Myocyte (in vitro differentiated cells): ENCODE data around the gene RUNX2. TPM values are rescaled to one million over a fixed set of nuclear protein-coding genes. Genes with fewer than 3 reads are reported as not detected.

Experiments
- DNase-seq: peaks from one replicate; pipeline ENCODE4 v3.0.0-alpha.2; 2012; ENCODE audit warnings: low read depth
- total RNA-seq: library from RNA; depleted of rRNA; stranded (reverse); fragments of >200 nt; gene quantifications from 2 replicates; pipeline ENCODE4 v1.2.3, GENCODE V29; 2014

The RUNX2 gene
- total RNA-seq, 1 donor from 2014 or later = 7.2 TPM

- peak; percentile 49 for DNase-seq
These were observed 248.8 kb downstream of the RUNX2 start for GRCh38 chr6:45576648-45577624.

GRCh38 chr6:45577836-45578504 is 249.8 kb downstream of the RUNX2 start:
- peak; percentile 26 for DNase-seq

GRCh38 chr6:45584127-45584526 is 256.0 kb downstream of the RUNX2 start:
- DNase-seq = no peak

GRCh38 chr6:45586216-45587171 is 258.4 kb downstream of the RUNX2 start:
- no peak for DNase-seq

- peak; percentile 61 for DNase-seq
These were observed 259.3 kb downstream of the RUNX2 start for GRCh38 chr6:45587229-45588060.

GRCh38 chr6:45589367-45589766 is 261.2 kb downstream of the RUNX2 start:
- no peak for DNase-seq

GRCh38 chr6:45590226-45590625 is 262.1 kb downstream of the RUNX2 start:
- DNase-seq = no peak

- peak; percentile 59 for DNase-seq
These were observed 262.6 kb downstream of the RUNX2 start for GRCh38 chr6:45590696-45591184.

- DNase-seq = no peak
These were observed 263.2 kb downstream of the RUNX2 start for GRCh38 chr6:45591306-45591705.

GRCh38 chr6:45591890-45592289 is 263.8 kb downstream of the RUNX2 start:
- no peak for DNase-seq

GRCh38 chr6:45592991-45593390 is 264.9 kb downstream of the RUNX2 start:
- DNase-seq = no peak

- DNase-seq = peak; percentile 57
These were observed 267.1 kb downstream of the RUNX2 start for GRCh38 chr6:45595010-45595851.

- no peak for DNase-seq
These were observed 269.3 kb downstream of the RUNX2 start for GRCh38 chr6:45597424-45597823.

GRCh38 chr6:45599053-45599452 is 270.9 kb downstream of the RUNX2 start:
- DNase-seq = no peak

GRCh38 chr6:45605971-45606370 is 277.8 kb downstream of the RUNX2 start:
- no peak for DNase-seq

GRCh38 chr6:45606831-45607400 is 278.8 kb downstream of the RUNX2 start:
- no peak for DNase-seq

GRCh38 chr6:45607798-45608197 is 279.7 kb downstream of the RUNX2 start:
- DNase-seq = peak; percentile 58

GRCh38 chr6:45608252-45608913 is 280.3 kb downstream of the RUNX2 start:
- DNase-seq = peak; percentile 95
